HG03135 (cell line): ENCODE results near the gene PCDHA1.

Experiments used
- ATAC-seq: cut with Tn5 transposase; IDR thresholded peaks from one replicate; pipeline ENCODE4 v1.9.1; 2021; ENCODE audit warnings: mild to moderate bottlenecking, moderate library complexity; ENCODE audit not compliant: unreplicated experiment

Gene PCDHA1

DNA sequence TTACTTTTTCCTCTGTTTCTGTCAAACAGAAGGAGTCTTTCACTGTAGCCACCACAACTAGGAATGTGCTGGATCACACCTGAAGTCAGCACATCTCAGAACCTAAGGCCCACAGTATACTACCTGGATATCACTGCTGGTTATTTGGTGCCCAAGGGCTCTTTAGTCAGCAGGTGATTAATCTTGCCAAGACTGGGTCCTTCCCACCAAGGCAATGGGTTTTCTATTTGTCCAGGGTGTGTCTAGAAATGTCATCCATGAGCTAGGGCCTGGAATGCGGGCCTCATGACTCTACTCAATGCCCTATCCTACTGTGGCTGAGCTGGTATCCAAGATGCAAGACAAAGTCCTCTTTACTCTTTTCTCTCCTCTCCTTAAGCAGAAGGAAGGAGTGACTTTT is 130.4 kb downstream of the PCDHA1 start:
- no peak for ATAC-seq

DNA sequence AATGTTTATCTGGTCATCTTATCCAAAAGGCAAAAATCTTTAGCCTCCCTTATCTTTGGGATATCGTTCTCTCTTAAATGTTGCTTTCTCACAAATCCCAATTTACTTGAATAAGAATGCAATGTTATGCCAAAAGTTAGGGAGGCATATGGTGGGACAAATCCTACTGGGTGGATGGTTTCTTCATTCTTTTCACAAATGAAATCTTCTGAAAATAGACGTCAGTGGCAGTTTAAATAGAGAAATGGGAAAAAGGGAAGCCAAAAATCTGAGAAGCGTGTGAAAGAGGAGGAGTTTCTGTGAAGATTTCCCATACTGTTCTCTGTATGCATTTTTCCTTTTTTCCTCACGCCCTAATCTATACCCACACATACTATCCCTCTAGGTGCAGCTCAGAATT is 137.7 kb downstream of the PCDHA1 start:
- ATAC-seq = no peak

DNA sequence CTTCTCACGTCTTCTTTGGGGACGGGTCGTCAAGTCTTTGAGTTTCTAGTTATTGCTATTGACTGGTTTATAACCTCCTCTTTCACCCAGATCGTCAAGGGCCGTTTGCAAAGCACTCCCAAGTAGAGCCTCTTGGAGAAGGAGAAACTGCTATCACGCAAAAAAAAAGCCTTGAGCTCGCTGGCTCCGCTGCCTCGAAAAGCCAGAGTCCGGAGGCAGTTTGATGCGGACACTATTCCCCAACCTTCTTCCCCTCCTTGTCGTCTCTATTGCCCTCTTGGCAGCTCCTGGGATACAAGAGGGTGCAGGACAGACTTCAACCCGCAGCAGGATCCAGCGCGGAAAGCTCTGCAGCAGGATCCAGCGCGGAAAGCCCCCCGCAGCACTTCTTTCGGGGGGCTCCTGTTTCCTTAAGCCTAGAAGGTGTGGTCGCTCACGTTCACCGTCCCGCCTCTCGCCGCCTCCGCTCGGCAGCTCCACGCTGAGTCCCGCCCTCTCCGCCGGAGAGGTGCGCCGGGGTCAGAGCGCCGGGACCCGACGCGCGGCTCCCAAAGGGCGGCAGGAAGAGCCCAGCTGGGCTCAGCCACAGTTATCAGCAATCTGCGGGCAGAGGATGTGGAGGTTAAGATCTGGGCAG is 140.0 kb downstream of the PCDHA1 start, which contains the start of gene PCDHAC1:
Gene PCDHAC1, plus strand, starts transcription at position 494 of the 637 bp plus-strand sequence. CDS start 594 bp downstream, outside the sequence.
- ATAC-seq = no peak

DNA sequence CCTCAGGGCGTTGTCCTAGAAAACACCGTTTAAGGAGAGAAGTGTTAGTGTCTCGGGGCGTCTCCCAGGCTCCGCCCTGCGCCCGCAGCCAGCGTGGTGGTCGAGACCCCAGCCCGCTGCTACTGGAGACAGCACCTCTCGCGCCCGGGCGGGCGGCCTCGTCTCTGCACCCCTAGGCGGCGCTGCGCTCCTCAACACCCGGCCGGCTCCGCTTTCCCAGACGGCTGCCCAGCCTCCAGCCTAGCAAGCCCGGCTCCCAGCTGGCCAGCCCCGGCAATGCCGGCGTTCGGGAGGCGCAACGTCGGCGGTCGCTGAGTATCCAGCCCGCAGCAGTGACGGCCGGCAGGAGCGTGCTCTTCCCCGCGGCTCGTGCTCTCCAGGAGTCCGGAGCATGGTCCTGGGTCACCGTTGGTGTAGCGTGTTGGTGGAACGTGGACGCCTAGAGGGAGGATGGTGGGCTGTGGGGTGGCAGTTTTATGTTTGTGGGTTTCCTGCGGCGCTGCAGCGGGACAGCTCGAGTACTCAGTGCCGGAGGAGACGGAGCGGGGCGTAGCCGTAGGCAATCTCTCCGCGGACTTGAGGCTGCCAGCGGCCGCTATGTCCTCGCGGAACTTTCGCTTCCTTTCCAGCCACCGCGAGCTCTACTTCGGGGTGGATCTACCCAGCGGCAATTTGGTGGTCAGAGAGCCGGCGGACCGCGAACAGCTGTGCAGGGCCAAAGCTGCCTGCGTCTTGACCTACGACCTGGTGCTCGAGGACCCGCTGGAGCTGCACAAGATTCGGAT is 140.7 kb downstream of the PCDHA1 start:
- ATAC-seq = no peak

DNA sequence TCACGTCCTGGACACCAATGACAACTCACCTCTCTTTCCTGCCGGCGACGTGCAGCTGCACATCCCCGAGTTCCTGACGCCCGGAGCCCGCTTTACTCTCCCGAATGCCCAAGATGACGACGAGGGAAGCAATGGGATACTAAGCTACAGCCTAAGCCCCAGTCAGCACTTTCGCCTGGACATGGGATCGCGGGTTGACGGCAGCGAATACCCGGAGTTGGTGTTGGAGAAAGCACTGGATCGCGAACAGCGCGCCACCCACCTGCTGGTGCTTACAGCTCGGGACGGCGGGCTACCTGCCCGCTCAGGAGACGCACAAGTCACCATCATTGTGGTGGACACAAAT is 141.3 kb downstream of the PCDHA1 start:
- no peak for ATAC-seq

DNA sequence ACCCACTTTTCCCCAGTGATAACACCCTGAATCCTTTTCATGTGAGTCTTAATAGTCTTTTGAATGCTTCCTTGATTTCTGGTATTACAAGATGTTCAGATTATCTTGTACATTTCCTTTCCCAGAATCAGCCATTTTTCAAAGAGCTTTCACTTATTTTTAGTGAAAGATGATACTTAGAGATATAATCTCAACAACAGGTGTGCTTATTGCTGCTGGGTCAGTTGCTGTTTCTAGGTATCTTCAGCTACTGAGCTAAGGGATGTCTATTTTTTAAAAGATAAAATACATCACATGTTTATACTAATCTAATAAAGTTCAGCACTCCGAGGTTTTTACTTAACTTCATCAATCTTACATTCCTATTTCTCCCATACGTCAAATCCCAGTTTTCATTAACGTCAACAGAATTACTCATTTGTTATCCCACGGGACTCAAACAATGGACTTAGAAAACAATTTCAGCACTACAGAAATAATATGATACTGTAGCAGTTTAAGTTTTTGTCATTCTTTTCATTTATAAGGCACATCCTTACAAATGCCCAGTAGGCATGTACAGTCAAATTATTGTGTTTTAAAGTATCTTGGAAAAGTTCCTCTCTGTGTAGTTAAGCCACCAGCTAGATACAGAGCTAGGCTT is 149.1 kb downstream of the PCDHA1 start:
- ATAC-seq = no peak

DNA sequence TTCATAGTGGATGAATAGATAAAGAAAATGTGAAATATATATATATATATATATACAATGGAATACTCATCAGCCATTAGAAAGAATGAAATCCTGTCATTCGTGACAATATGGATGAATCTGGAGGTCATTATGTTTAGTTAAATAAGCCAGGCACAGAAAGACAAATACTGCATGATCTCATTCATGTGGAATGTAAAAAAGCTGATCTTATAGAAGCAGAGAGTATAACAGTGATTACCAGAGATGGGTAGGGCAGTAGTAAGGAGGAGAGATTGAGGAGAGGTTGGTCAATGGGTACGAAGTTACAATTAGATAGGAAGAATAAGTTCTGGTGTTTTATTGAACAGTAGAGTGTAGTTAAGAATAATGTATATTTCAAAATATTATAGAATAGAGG is 160.6 kb downstream of the PCDHA1 start:
- ATAC-seq = no peak

DNA sequence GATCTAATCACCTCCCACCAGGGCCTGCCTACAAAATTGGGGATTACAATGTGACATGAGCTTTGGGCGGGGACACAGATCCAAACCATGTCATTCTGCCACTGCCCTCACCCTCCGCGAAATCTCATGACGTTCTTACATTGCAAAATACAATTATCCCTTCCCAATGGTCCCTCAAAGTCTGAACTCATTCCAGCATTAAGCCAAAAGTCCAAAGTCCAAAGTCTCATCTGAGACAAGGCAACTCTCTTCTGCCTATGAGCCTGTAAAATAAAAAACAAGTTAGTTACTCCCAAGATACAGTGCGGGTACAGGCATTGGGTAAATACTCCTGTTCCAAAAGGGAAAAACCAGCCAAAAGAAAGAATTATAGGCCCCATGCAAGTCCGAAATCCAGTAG is 165.7 kb downstream of the PCDHA1 start:
- ATAC-seq = no peak

DNA sequence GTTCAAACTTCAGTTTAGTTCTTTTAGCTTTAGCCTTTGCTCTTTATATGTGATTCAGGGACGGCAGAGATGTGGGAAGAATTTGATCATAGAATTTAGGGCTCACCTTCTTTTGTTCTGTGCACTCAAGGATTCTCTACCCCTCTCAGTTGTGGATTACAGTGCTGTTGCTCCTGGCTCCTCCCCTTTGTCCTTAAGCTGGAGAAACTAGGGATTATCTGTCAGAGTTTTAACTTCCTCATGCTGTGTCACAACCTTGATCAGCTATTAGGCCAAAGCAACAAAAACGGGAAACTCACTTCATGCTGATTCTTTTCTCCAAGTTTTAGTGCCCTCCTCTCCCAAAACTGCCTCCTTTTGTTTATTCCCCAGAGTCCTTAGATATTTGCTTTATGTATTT is 167.3 kb downstream of the PCDHA1 start:
- no peak for ATAC-seq

DNA sequence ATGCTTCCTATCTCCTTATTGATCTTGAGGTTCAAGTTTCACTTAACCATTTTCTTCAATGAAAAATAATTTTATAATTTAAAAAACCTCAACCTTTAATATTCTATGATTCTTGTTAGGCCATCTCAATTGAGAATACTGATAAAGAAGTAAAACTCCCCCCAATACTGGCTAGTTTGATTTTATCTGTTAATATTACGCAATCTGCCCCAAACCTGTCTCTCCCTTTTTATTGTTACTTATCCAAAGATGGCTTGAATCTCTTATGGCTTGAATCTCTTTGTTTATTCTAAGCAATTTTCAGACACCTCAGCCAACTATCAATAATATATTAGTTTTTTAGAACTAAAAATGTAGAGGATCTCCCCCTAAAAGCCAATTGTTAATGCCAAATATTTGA is 176.2 kb downstream of the PCDHA1 start:
- ATAC-seq = no peak

DNA sequence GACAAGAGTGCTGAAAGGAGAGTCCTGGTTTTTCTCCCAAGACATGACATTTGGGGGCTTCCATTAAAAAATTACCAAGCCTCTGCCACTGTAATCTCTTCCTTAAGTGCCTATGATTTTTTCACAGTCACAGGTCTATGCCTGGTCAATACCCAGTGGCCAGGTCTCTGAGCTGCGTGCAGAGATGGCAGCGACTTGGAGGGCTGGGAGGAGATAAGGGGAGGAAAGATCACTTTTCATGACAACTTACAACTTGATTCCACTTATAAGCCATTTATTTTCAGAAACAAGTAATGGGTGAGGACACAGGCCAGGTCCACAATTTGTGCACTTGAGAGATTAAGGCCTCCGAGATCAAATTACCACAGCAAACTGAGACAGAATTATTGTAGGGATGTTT is 178.4 kb downstream of the PCDHA1 start:
- no peak for ATAC-seq

DNA sequence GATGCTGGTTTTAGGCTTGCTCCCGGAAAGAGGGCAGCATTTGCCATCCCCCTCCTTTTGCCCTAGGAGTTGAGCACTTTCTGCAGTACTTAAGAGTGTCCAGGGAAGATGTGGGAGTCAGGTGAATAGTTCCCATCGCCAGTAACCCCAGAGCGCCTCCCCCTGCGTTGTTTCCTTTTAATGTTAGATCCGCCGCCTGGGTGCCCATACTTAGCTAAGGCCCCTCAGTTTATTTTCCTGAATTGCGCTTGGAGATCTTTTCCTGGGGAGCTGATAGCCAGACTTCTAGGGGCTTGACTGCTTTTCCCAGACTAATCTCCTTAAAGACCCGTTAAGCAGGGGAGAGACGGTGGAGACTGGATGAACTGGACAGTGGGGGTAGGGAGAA is 180.0 kb downstream of the PCDHA1 start:
- no peak for ATAC-seq

DNA sequence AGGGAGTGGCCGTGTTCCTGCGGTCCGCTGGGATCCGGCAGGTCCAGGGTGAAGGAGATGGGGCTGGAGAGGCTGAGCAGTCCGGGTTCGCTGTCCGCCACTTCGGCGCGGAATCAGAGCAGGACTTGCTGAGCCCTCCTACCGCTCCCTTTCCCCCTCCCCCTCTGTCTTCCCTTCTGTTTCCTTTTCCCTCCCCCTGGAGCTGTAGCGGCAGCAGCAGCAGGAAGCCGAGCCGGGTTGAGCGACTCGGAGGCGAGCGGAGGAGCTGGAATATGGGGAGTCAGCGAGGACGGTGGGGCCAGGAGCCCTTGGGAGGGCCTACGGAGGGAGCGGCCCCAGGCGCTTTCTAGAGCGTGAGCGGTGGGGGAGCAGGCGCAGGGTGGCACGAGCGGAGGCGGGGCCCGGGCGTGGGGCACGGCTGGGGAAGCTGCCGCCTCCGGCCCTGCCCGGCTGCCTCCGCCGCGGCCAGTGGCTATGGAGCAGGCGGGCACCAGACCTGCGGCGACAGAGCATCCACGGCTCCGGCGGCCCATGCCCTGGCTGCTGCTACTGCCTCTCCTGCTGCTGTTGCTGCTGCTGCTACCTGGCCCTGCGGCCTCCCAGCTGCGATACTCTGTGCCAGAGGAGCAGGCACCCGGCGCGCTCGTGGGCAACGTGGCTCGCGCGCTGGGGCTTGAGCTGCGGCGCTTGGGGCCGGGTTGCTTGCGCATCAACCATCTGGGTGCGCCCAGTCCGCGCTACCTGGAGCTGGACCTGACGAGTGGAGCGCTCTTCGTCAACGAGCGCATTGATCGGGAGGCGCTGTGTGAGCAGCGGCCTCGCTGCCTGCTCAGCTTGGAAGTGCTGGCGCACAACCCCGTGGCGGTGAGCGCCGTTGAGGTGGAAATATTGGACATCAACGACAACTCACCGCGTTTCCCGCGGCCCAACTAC is 180.6 kb downstream of the PCDHA1 start, which contains the start of gene PCDHAC2:
Gene PCDHAC2, plus strand, starts transcription at position 184 of the 933 bp plus-strand sequence. Its CDS starts 291 bp downstream, at position 475.
- no peak for ATAC-seq

DNA sequence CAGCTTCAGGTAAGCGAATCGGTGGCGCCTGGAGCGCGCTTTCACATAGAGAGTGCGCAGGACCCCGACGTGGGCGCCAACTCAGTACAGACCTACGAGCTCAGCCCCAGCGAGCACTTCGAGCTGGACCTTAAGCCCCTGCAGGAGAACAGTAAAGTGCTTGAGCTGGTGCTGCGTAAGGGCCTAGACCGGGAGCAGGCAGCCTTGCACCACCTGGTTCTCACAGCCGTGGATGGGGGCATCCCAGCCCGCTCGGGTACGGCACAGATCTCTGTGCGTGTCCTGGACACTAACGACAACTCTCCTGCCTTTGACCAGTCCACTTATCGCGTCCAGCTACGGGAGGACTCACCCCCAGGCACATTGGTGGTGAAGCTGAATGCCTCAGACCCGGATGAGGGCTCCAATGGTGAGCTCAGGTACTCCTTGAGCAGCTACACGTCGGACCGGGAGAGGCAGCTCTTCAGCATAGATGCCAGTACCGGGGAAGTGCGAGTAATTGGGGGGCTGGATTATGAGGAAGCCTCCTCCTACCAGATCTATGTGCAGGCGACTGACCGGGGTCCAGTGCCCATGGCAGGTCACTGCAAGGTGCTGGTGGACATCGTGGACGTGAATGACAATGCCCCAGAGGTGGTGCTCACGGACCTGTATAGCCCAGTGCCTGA is 181.4 kb downstream of the PCDHA1 start:
- no peak for ATAC-seq

DNA sequence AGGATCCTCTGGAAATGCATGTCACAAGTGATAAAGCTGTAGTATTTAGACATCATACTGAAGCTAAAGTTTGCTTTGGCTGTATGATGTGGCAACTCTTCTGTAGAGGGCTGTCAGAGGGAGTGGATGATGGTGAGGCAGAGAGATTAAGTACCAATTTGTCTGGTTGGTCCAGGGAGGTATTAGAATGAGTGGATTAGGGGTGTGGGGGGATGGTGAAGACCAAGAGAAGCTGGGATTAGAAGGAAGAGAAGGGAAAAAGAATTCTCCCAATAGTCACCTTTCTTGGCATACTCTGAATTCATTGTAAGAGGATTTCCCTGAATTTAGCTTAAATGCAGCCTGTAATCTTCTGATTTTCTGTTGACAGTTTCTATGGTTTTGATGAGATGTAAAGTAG is 183.9 kb downstream of the PCDHA1 start:
- no peak for ATAC-seq

DNA sequence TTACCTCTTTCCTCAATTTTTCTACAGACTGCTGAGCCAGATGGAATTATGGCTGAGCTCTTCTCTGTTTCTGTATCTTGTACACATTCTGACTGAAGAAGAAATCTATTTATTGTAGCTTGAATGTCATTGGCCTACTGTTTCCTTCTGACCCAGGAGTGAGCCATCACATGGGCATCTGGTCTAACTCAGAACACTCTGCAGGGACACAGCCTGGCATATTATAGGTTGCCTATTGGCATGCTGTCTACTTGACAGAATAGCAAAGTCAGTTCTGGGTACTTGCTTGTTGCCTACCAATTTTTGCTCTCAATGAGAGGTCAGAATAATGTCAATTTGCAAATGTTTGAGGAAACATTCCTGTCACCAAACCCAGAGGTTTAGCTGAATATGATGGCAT is 187.6 kb downstream of the PCDHA1 start:
- no peak for ATAC-seq

DNA sequence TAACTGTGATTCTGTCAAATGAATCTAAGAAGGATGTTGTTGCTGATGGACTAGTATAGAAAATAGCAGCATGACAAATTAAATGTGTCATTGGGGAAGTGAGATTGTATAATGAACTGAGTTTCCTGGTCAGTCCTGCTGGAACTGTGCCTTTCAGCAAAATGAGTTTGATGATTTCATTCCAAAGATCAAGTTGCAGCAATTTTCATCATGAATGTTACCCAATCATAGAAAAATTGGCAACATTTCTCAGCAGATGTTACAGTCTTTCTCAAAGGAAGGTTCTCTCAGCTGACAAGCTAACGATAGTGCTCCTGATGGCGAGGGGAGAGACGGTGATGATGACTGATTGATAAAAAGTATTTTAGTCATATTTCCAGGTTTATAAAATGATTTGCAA is 191.1 kb downstream of the PCDHA1 start:
- ATAC-seq = no peak

DNA sequence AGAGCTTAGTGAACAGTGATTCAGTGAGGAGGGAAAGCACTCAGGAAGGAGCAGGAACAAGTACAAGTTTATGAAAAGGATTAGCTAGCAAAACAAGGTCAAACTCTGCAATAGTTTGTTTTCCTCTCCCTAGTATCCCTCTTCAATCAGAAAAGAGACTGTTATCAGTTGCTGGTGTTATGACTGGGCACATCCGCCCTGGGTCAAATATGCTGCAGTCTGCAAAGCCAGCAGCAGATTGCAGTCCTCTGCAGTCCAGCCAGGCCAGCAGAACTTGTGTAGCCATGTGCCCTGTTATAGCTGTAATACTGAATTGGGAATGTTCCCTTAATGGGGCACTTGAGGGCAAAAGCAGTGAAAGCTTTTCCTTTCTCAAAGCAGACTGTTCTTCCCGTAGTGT is 192.3 kb downstream of the PCDHA1 start:
- ATAC-seq = no peak

DNA sequence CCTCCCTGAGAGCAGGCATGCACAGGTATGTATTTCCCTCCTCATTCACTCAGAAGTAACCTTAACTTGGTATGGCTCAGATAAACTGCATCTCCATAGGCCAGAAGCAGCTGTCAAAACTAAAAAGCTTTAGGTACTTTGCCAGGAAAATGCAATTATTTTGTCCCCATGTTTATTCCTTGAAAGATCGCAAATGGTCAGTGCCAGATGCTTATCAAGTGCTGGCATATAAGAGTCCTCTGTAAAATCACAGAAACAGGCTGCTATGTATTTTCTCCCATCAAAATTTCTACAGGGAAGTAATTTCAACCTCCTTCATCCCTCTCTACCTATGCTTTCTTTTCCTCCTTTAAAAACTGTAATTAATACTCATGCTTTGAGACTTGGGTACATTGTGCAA is 193.0 kb downstream of the PCDHA1 start:
- ATAC-seq = no peak

DNA sequence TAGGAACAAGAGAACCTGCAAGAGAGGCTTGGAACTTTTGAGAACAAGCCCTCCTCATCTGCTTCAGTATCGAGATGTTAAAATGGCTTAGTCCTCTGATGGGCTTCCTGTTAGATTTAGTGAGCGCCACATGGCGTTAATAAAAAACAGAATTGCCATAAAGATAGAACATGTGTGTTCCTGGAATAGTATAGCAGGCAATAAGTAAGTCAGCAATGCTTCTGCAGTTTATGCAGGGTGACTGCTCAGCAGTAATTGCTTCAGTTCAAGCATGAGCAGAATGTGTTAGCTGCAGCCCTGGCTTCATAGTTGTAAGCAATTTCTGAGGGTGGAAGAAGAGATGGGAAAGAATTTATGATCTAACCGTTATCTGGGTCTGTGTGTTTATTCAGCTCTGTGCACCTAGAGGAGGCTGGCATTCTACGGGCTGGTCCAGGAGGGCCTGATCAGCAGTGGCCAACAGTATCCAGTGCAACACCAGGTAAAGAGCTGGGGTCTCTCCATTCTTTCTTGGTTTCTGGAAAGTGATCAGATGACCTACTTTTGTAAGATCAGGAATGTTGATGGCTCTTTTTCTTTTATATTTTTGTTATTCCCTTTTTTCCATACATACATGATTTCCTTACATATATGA is 196.3 kb downstream of the PCDHA1 start:
- no peak for ATAC-seq
